K562 (cell line): ENCODE results near the gene NECAB3. TPM values are rescaled to one million over a fixed set of nuclear protein-coding genes. Genes with fewer than 3 reads are reported as not detected.
A peak's percentile ranks its signal among the peaks of the same experiment; 100 is the strongest.

Experiments
- ATAC-seq: fragments of 200-7000 bp; cut with Tn5 transposase; 3 replicates; pipeline ENCODE4 v1.9.1; 2020; ENCODE audit warnings: moderate library complexity
- BruUV-seq: library from RNA; stranded (reverse); fragments of 400-500 nt; replicated peaks from 2 replicates; lab custom pipeline; 2021; lab: Mats Ljungman, UMichigan
- CTCF ChIA-PET: fragments of 300-600 bp; formaldehyde crosslinking; extraction: SDS; loops from one replicate; lab custom pipeline; 2021; ENCODE audit warnings: low intra/inter-chr PET ratio; lab: Yijun Ruan, JAX
- POLR2A ChIA-PET: fragments of 300-600, 350-650 bp; sonication (Branson Sonifier 250); formaldehyde crosslinking; extraction: SDS; loops from one replicate; lab custom pipeline; 2021; ENCODE audit warnings: antibody characterized with exemption, inconsistent platforms; lab: Yijun Ruan, JAX
- DNase-seq, 4 experiments: peaks; one replicate each; pipeline versions ENCODE4 v3.0.0 to v3.0.0-alpha.2; 2011 to 2018; ENCODE audit warnings: low spot score in 3 of 4, mixed read lengths in 3 of 4; ENCODE audit errors: extremely low read depth in 1 of 4
- FAIRE-seq: peaks from 2 replicates; lab custom pipeline; 2011; peaks lifted over from hg19 to GRCh38; lab: Jason Lieb, UNC
- H2AFZ ChIP-seq: 2 replicates; pipeline ENCODE4 v1.6.0; 2011; ENCODE audit warnings: low read depth, low read length, control low read depth, inconsistent platforms
- H3K27ac ChIP-seq: fragments of 200-600 bp; 3 replicates; pipeline ENCODE4 v1.8.0; 2011; ENCODE audit warnings: low read depth, mild to moderate bottlenecking, control low read depth, inconsistent platforms, low read length, moderate library complexity, mixed read lengths; ENCODE audit errors: extremely low read depth
- H3K27me3 ChIP-seq, 2 experiments: fragments of 300-600 bp in 1 of 2; 2 replicates in 1 of 2; 3 replicates in 1 of 2; pipeline versions ENCODE4 v1.6.0 to v1.8.0; 2011; ENCODE audit warnings: inconsistent platforms in 2 of 2, low read length in 2 of 2, mild to moderate bottlenecking in 1 of 2, mixed read lengths in 1 of 2, moderate library complexity in 1 of 2; ENCODE audit not compliant: control insufficient read depth in 2 of 2, insufficient read depth in 2 of 2
- H3K36me3 ChIP-seq: fragments of 300-600 bp; 3 replicates; pipeline ENCODE4 v1.8.0; 2011; ENCODE audit warnings: mild to moderate bottlenecking, low read length, inconsistent platforms; ENCODE audit not compliant: control insufficient read depth, insufficient read depth
- H3K4me1 ChIP-seq, 2 experiments: fragments of 200-600 bp in 1 of 2; replicated peaks in 1 of 2; 2 replicates in 1 of 2; 3 replicates in 1 of 2; pipeline versions ENCODE4 v1.5.1 to v1.8.0; 2011; ENCODE audit warnings: inconsistent platforms in 2 of 2, low read length in 2 of 2, mild to moderate bottlenecking in 1 of 2, mixed read lengths in 1 of 2, moderate library complexity in 1 of 2; ENCODE audit not compliant: control insufficient read depth in 2 of 2, insufficient read depth in 2 of 2
- H3K4me2 ChIP-seq: 2 replicates; pipeline ENCODE4 v1.6.1; 2011; ENCODE audit warnings: low read length, control low read depth, inconsistent platforms, mixed read lengths; ENCODE audit not compliant: insufficient read depth
- H3K4me3 ChIP-seq: fragments of 200-600 bp; sonication (generic), shearing (Covaris generic); 2 replicates; pipeline ENCODE4 v1.5.1; 2016; ENCODE audit warnings: control low read depth, inconsistent platforms
- H3K79me2 ChIP-seq: fragments of 200-600 bp; 3 replicates; pipeline ENCODE4 v1.8.0; 2011; ENCODE audit warnings: low read length, inconsistent platforms; ENCODE audit not compliant: control insufficient read depth, insufficient read depth
- H3K9ac ChIP-seq, 2 experiments: 2 replicates each; pipeline versions ENCODE4 v1.6.0 to v1.6.1; 2011; ENCODE audit warnings: low read depth in 2 of 2, low read length in 2 of 2, control low read depth in 1 of 2, inconsistent platforms in 1 of 2, mild to moderate bottlenecking in 1 of 2, mixed read lengths in 1 of 2; ENCODE audit not compliant: insufficient read depth in 1 of 2
- H3K9me1 ChIP-seq: one replicate; pipeline ENCODE4 v1.6.0; 2011; ENCODE audit warnings: inconsistent platforms, mild to moderate bottlenecking, low read length, moderate library complexity; ENCODE audit not compliant: control insufficient read depth, insufficient read depth
- H3K9me3 ChIP-seq: replicated peaks from 2 replicates; pipeline ENCODE4 v1.5.1; 2011; ENCODE audit warnings: low read depth, low read length, inconsistent platforms; ENCODE audit not compliant: control insufficient read depth, insufficient read depth
- H4K20me1 ChIP-seq: replicated peaks from 2 replicates; pipeline ENCODE4 v1.6.1; 2011; ENCODE audit warnings: low read length, inconsistent platforms, mixed read lengths; ENCODE audit not compliant: control insufficient read depth, insufficient read depth
- POLR2G ChIP-seq: fragments of 200-400 bp; formaldehyde crosslinking; IDR thresholded peaks from 2 replicates; pipeline ENCODE4 v1.6.1; 2017; ENCODE audit warnings: low read depth, mild to moderate bottlenecking, antibody characterized with exemption, low read length, moderate library complexity
- RBFOX2 ChIP-seq: fragments of 200-400 bp; formaldehyde crosslinking; IDR thresholded peaks from 2 replicates; pipeline ENCODE4 v1.6.1; 2017; ENCODE audit warnings: low read depth, mild to moderate bottlenecking, low read length, moderate library complexity
- ZNF274 ChIP-seq: IDR thresholded peaks from 2 replicates; pipeline ENCODE4 v1.6.1; 2011; ENCODE audit warnings: low read depth, mild to moderate bottlenecking, low read length, moderate library complexity, borderline replicate concordance
- ZNF77 ChIP-seq: fragments of 250-450 bp; sonication (Bioruptor Pico); IDR thresholded peaks from 2 replicates; pipeline ENCODE4 v1.5.0; 2020
- WGBS: fragments of 100-300 bp; shearing (Covaris generic); methylation state at CpG from one replicate; pipeline ENCODE4 v1.1.6; 2016; ENCODE audit warnings: low coverage, mixed read lengths; ENCODE audit not compliant: insufficient coverage; ENCODE audit errors: missing lambda C conversion rate; 5-methylcytosine and 5-hydroxymethylcytosine counted together
- in situ Hi-C: fragments of 300-500 bp; cut with MboI; formaldehyde crosslinking; loops from 4 replicates; pipeline ENCODE4 v1.15.0; 2018; ENCODE audit warnings: inconsistent platforms, mixed read lengths
- intact Hi-C: fragments of 100-400 bp; cut with micrococcal nuclease; formaldehyde crosslinking; loops from 2 replicates; pipeline ENCODE4 v1.14.2; 2022
- polyA plus RNA-seq, 8 experiments: library from polyadenylated mRNA; depleted of rRNA in 4 of 8; stranded (reverse) in 5 of 8; unstranded in 3 of 8; fragments of >200 nt; fragmentation: Nextera tagmentation in 2 of 8; fragmentation: Illumina TruSeq in 1 of 8; extraction: Ambion mirVana in 2 of 8; extraction: Trizol in 1 of 8; gene quantifications; 2 replicates each; pipeline versions ENCODE4 v1.2.1 to v1.2.3, GENCODE V29; 2011 to 2014; ENCODE audit warnings: inconsistent platforms in 1 of 8, missing spikeins in 1 of 8
- total RNA-seq, 7 experiments: library from RNA; depleted of rRNA in 6 of 7; stranded (reverse); fragments of >200 nt in 6 of 7; fragmentation: Illumina TruSeq in 2 of 7; extraction: Trizol in 2 of 7; gene quantifications; 2 replicates each; pipeline versions ENCODE4 v1.2.1 to v1.2.3, GENCODE V29; 2011 to 2021; ENCODE audit warnings: low replicate concordance in 1 of 7
- TF ChIP-seq, protein P1 (sequence below): sonication (generic); formaldehyde crosslinking; IDR thresholded peaks from 2 replicates; pipeline ENCODE4 v1.8.0; 2023; ENCODE audit warnings: mild to moderate bottlenecking, missing genetic modification reagents

NECAB3 gene
- total and polyA plus RNA-seq, 9 of the 15 experiments (the other 6 are each of a cell fraction or from before 2014, with no cell fraction given), result 0.94 to 63.3 (median 31.5) TPM

DNA sequence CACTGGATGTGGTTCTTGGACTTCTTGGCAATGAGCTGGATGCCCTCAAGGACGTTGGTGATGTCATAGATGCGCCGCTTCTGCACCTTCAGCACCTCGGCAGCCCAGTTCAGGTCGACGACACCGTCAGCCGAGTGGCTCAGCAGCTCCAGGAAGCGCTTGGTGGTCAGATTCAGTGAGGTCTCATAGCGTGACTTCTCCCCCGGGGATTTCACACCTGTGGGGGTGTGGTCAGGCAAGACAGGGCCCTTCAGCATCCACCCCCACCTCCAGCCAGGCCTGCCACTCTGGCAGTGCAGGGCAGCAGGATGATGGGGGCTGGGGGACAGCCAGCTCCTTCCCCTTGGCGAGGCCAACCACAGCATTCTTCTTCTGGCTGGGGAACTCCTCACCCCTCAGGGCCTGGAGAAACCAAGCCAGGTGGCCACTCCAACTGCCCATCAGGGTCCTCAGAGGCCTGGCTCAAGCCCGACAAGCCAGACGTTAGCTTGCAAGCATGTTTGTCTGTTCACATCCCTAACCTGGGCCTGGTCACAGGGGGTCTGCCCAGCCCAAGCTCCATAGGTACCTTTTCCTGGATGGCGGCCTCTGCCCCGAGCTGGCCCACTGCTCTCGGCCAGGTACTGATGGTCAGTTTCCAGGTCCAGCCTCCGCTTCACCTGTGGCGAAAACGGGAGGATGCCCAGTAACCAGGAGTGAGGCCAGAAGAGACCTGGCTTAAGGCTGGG, 5.7 kb upstream of the NECAB3 start:
- ChIA-PET POLR2A (interaction anchor here (0.5 to 2.2 kb wide), 11 partner anchors 9 to 493 kb away, joined by 3 to 11 read pairs (median 4); partner anchors contain the start of genes ACTL10, PXMP4 and ZNF341), CTCF (no interaction called here)
- TF ChIP-seq, protein P1, sequence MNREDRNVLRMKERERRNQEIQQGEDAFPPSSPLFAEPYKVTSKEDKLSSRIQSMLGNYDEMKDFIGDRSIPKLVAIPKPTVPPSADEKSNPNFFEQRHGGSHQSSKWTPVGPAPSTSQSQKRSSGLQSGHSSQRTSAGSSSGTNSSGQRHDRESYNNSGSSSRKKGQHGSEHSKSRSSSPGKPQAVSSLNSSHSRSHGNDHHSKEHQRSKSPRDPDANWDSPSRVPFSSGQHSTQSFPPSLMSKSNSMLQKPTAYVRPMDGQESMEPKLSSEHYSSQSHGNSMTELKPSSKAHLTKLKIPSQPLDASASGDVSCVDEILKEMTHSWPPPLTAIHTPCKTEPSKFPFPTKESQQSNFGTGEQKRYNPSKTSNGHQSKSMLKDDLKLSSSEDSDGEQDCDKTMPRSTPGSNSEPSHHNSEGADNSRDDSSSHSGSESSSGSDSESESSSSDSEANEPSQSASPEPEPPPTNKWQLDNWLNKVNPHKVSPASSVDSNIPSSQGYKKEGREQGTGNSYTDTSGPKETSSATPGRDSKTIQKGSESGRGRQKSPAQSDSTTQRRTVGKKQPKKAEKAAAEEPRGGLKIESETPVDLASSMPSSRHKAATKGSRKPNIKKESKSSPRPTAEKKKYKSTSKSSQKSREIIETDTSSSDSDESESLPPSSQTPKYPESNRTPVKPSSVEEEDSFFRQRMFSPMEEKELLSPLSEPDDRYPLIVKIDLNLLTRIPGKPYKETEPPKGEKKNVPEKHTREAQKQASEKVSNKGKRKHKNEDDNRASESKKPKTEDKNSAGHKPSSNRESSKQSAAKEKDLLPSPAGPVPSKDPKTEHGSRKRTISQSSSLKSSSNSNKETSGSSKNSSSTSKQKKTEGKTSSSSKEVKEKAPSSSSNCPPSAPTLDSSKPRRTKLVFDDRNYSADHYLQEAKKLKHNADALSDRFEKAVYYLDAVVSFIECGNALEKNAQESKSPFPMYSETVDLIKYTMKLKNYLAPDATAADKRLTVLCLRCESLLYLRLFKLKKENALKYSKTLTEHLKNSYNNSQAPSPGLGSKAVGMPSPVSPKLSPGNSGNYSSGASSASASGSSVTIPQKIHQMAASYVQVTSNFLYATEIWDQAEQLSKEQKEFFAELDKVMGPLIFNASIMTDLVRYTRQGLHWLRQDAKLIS (CRISPR knock-in tag), result no peak
- TF ChIP-seq ZNF274 (peak; percentile 79; the same call in 1 of the 2 replicates), ZNF77 (CRISPR knock-in tag) (no peak), RBFOX2 (peak; percentile 40; the same call in 1 of the 2 replicates), POLR2G (peak; percentile 56; the same call in 1 of the 2 replicates)
- H4K20me1 ChIP-seq, result peaks cover 22% of the 10 kb centered on the region; the same call in 1 of the 2 replicates
- no TSS peak for BruUV-seq
- ATAC-seq (no peak), DNase-seq (peak in 1 of 4 experiments; percentile 7), FAIRE-seq (no peak)
- intact Hi-C loops (no loop called here), in situ Hi-C loops (no loop called here)
- no peak overlapping the region for H2AFZ ChIP-seq
- H3K9me1 ChIP-seq, result no peaks in the 10 kb centered on the region
- no peaks in the 10 kb centered on the region for H3K27me3 ChIP-seq
- H3K4me2 ChIP-seq, result no peak overlapping the region
- H3K4me3 ChIP-seq, result no peak overlapping the region
- H3K79me2 ChIP-seq, result peaks cover 28% of the 10 kb centered on the region
- WGBS, result 91% methylated on average over 19 of the region's 20 CpGs
- H3K9ac ChIP-seq, result peak overlapping the region in 1 of 2 experiments; percentile 61; a peak in 2 of 4 replicates
- peaks cover 6 to 44% of the 10 kb centered on the region in 2 experiments for H3K4me1 ChIP-seq
- H3K9me3 ChIP-seq, result no peaks in the 10 kb centered on the region
- H3K27ac ChIP-seq, result no peak overlapping the region
- peaks cover 57% of the 10 kb centered on the region; the same call in 2 of the 3 replicates for H3K36me3 ChIP-seq
